ENCODE results near the gene STARD3NL.
"Not testable (repeated sequence)": the region's sequence is repeated elsewhere in the genome, so short reads cannot be mapped to it uniquely, and the experiment has no call there.

Gene STARD3NL, protein sequence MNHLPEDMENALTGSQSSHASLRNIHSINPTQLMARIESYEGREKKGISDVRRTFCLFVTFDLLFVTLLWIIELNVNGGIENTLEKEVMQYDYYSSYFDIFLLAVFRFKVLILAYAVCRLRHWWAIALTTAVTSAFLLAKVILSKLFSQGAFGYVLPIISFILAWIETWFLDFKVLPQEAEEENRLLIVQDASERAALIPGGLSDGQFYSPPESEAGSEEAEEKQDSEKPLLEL

DNA sequence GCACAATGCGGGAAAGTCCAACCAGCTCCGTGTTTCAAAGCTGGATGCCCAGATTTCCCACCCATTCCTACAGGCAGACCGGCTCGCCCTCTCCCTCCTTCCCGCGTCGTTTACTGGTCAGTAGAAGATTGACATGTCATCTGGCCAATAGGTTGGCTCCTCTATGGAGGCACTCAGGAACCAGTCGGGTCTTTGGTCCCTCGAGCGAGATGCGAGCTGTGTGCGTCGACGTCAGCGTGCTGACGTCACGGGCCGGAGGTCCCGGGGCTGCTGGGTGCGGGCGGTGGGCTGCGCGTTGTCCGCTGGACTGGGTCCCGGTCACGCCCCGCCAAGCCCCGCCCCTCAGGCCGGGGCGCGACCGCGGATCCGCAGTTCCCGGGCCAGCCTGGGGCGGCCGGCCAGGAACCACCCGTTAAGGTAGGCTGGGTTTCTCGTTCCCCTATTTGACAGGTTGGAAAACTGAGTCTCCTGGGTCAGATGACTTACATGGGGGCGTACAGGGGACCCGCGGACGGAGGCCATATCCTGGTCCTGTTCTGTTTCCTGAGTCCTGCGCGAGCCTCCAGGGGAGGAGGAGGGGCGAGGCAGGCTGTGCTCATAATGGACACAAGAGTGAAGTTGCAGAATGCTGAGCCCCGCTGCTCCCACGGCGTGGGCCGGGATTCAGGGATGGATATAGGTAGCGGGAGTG lies at the start of gene STARD3NL:
TSS of gene STARD3NL (plus strand) at position 242 of the 691 bp plus-strand sequence. CDS start 29,260 bp downstream, outside the sequence.
- DNase-seq (ENCODE audit: low read depth) = peak; percentile 74

DNA sequence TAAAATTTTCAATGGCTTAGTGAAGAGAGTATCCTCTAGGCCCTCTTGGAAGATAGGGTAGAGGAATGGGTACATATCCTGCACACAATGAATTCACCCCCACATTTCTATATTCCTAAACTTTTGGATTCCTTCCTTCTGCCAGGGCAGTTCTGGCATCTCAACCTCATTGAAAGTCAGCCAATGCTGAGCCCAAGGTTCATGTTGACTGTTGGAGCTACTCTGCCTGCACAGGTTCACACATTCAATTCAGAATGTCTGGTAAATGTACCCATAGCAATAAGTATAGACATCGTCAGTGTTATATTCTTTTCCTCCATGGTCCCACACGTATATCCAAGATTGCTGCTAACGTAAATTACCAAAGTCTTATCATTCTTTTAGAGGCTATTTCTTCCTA lies 48.9 kb upstream of the STARD3NL start:
- DNase-seq (ENCODE audit: low read depth) = no peak

DNA sequence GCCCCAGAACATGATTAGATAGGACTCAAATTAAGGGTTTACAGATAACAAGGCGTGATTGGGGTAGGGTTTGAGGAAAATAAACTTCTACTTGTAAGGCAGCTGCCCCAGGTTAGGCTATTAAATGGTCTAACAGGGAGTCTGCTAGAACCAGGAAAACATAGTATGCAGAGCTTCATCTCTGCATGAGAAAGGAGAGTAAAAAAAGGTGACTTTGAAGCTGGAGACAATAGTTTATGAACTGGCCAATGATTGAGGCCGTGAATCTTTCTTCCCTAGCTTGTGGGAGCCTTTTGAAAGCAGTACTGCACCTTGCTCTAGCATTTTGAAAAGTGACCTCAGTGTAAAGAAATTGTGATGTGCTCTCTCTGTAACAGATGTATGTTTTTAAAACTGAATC lies 48.5 kb upstream of the STARD3NL start:
- no peak for DNase-seq (ENCODE audit: low read depth)

DNA sequence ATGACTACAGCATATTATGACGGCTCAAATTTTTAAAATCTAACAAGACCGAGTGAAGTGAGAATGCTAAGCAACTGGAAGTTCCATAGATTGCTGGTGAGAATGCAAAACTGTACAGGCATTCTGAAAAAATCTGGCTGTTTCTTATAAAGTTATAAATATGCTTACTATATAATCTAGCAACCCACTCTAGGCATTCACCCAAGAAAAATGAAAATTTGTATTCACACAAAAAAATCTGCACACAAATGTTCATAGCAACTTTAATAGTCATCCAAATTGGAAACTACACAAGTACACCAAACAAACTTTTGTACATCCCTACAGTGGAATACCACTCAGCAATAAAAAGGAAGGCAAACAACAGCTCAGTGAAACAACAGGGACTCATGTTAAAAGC lies 39.9 kb upstream of the STARD3NL start:
- DNase-seq (ENCODE audit: low read depth) = no peak

DNA sequence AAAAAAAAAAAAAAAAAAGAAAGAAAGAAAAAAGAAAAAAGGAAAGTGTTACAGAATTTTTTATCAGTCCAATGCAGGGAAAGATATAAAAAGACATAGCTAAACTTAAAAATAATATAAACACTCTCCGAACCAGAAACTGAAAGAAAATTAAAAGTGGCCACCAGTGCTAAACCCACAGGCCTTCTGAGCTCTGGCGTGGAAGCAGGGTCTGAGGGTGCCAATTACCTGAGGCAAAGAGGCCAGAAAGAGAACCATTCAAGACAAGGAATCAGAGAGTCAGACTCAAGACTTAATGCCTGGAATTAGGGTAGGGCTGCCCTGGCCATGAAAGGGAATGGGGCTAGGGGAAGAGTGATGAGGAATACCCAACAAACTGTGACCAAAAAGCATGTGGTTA lies 36.9 kb upstream of the STARD3NL start:
- no peak for DNase-seq (ENCODE audit: low read depth)

DNA sequence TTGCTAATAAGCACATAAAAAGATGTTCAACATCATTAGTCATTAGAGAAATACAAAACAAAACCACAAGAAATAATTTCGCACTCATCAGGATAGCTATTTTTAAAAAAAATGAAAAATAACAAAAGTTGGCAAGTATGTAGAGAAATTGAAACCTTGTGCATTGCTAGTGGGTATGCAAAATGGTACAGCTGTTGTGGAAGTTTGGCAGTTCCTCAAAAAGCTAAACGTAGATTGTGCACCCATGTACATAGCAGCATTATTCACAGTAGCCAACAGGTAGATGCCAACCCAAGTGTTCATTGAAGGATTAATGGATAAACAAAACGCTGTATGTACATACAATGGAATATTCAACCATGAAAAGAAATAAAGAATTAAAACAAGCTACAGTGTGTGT lies 35.3 kb upstream of the STARD3NL start:
- no peak for DNase-seq (ENCODE audit: low read depth)

DNA sequence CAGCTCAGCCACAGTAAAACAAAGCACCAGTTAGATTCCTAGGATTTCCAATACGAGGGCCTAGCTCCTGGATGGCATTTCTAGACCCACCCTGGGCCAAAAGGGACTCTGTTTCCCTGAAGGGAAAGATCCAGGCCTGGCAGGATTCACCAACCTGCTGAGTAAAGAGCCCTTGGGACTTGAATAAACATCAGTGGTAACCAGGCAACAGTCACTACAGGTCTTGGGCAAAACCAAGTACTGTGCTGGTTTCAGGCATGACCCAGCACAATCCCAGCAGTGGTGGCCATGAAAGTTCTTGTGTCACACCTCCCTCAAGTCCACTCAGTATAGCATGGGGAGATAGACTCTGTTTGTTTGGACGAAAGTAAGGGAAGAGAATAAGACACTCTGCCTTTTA lies 31.0 kb upstream of the STARD3NL start:
- no peak for DNase-seq (ENCODE audit: low read depth)

DNA sequence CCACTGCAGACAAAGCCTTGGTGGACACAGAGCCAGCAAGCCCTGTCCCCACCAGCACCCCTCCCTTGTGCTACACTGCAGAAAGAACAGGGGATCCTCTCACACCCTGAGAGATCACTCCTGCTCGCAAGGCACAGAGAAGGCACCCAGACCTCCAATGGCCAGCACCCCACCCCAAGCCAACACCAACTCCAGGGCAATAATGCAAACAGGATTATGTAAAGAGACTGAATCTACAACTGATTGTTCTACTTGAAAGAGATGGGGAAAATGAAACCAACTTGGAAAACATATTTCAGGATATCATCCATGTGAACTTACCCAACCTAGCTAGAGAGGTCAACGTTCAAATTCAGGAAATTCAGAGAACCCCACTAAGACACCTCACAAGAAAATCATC lies 26.5 kb upstream of the STARD3NL start:
- no peak for DNase-seq (ENCODE audit: low read depth)

DNA sequence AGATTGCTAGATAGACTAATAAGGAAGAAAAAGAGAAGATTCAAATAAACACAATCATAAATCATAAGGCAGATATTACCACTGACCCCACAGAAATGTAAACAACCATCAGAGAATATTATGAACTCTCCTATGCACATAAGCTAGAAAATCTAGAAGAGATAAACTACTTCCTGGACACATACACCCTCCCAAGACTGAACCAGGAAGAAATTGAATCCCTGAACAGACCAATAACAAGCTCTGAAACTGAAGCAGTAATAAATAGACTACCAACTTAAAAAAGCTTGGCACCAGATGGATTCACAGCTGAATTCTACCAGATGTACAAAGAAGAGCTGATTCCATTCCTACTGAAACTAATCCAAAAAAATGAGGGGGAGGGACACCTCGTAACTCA lies 24.5 kb upstream of the STARD3NL start:
- DNase-seq (ENCODE audit: low read depth) = no peak

DNA sequence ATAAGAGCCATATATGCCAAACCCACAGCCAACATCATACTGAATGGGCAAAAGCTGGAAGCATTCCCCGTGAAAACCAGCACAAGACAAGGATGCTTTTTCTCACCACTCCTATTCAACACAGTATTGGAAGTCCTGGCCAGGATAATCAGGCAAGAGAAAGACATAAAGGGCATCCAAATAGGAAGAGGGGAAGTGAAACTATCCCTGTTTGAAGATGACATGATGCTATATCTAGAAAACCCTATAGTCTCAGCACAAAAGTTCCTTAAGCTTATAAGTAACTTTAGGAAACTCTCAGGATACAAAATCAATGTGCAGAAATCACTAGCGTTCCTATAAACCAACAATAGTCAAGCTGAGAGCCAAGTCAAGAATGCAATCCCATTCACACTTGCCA lies 23.8 kb upstream of the STARD3NL start:
- DNase-seq (ENCODE audit: low read depth) = no peak

DNA sequence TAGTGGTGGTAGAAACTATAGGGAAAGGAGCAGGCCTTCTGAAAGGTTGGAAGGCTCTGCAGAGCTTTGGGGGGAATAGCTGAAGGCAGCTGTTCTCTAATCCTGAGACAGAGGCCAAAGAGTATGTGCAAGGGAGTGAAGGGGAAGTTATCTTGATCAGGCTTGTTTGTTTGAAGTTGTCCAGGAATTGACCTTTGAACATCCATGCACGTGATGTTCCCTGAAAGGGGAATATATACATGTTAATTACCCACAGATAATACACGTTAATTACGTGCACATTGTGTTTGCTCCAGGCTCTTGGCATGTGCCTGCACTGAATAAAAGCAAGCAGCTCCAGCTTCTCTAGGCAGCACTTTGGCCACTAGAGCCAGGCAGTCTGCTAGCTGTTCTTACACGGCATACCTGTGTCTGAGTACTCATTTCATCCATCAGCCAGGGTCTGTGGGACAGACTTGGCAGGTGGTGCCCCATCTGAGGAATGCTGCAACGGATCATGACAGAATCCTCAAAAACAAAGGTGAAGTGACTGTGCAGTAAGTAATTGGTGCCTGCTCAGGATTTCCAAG lies 18.0 kb upstream of the STARD3NL start:
- no peak for DNase-seq (ENCODE audit: low read depth)

DNA sequence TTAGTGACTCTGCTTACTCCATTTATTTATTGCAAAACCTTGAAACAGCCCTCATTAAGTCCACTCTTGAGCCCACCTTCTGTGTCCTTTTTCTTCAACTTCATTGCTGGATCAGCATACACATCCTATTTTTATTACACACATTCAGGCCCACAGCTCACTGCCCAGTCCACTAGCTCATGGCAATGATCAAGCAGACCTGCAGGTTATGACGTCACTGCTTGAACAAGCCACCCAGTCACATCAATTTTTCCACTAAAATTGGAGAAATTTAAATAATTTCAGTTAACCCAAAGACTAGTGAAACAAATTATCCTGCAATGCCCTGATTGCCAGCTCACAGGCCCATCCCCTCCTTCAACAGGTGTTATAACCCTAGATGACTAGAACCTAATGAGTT lies 16.0 kb upstream of the STARD3NL start:
- no peak for DNase-seq (ENCODE audit: low read depth)

DNA sequence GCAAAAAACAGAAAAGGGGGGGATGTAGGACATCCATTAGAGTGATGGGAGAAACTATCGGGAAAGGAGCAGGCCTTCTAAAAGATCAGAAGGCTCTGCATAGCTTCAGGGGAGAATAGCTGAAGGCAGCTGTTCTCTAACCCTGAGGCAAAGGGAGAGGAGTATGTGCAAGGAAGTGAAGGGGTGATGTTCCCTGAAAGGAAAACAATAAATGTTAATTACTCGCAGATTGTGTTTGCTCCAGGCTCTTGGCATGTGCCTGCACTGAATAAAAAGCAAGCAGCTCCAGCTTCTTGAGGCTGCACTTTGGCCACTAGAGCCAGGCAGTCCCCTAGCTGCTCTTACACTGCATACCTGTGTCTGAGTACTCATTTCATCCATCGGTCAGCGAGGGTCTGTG lies 14.4 kb upstream of the STARD3NL start:
- no peak for DNase-seq (ENCODE audit: low read depth)

DNA sequence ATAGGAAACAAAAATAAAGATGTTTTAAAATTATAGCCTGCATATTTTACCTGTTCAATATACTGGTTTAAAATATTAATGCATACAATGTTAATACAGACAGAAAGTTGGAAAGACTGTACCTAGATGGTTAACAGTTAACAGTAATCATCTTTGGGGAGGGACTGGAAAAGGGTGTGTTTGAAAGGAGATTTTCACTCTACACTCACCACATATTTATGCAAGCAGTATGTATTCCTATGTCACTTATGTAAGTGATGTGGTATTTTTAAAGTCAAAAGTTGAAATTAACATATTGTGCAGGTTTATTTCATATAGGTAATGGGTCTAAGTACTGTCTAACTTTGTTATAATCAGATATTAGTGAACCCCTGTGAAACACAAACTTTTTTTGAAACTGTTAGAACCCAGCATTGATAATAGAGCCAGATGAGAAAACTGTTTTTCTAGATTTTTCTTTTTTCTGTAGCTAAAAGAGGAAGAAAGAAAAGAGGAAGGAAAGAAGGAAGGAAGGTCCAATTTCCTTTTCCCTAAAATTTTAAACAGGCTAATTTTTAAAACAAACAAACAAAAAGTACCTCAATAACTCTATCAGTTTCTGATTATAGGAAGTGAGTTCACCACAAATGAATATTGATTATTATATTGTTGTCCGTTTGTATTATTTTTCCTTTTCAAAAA lies 9.0 kb upstream of the STARD3NL start:
- no peak for DNase-seq (ENCODE audit: low read depth)

DNA sequence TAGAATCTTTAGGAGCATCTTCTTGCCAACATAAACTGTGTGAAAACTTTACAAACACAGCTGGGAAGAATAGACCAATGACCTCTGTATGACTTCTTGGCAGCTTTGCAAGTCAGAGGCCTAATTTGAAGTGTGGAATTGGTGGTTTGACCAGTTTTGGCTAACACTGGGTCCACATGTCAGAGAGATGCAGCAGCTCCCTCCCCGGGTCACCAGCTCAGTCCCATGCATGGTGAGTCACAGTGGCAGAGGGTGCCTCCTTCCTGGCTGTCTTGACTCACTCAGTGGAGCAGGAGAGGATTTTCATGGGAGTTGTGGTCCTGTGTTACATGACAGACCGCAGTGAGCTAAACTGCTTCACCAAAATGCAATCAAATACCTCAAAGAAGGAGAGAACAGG lies 8.2 kb upstream of the STARD3NL start:
- no peak for DNase-seq (ENCODE audit: low read depth)

DNA sequence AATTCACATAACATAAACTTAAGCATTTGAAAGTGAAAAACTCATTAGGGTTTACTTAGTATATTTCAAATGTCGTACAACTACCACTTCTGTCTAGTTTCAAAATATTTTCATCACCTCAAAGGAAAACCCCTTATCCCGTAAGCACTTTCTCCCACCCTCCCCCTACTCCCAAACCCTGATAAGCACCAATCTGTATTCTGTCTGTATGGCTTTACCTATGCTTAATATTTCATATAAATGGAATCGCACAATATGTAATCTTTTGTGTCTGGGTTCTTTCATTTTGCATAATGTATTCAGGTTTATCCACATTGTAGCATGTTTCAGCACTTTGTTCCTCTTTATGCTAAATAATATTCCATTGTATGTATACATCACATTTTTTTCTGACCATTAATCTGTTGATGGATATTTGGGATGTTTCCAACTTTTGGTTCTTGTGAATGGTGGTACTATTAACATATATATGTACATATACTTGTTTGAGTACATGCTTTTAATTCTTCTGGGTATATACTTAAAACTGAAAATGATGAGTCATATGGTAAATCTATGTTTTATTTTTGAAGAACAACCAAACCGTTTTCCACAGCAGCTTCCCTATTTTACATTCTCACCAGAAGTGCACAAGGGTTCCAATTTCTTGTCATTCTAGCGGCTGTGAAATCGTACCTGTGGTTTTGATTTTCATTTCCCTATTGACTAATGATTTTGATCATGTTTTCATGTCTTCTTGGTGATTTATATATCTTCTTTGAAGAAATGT lies 6.2 kb upstream of the STARD3NL start:
- DNase-seq (ENCODE audit: low read depth) = no peak

DNA sequence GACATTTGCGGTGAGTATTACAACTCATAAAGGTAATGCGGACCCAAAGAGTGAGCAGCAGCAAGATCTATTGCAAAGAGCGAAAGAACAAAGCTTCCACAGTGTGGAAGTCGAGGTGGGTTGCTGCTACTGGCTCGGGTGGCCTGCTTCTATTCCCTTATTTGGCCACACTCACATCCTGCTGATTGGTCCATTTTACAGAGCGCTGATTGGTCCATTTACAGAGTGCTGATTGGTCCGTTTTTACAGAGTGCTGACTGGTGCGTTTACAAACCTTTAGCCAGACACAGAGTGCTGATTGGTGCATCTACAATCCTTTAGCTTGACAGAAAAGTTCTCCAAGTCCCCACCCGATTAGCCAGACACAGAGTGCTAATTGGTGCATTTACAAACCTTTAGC lies 2.5 kb upstream of the STARD3NL start:
- DNase-seq (ENCODE audit: low read depth) = not testable (repeated sequence)

DNA sequence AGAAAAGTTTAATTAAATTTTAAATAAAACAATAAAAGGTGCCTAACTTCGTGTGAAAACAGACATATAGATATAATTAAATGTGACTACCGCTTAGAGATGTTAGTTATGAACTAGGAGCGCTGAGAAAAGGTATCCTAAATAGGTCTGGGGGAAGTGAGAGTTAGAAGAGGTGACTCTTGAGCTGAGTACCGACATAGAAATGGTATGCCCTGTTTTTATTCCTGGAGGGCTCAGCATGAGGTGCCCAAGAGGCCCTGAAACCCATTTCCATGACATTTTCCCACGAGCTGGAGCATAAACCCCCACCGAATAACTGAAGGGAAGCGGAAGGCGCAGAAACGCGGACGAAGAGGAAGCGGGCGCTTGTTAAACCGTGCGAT lies 433 bp upstream of the STARD3NL start:
- no peak for DNase-seq (ENCODE audit: low read depth)

DNA sequence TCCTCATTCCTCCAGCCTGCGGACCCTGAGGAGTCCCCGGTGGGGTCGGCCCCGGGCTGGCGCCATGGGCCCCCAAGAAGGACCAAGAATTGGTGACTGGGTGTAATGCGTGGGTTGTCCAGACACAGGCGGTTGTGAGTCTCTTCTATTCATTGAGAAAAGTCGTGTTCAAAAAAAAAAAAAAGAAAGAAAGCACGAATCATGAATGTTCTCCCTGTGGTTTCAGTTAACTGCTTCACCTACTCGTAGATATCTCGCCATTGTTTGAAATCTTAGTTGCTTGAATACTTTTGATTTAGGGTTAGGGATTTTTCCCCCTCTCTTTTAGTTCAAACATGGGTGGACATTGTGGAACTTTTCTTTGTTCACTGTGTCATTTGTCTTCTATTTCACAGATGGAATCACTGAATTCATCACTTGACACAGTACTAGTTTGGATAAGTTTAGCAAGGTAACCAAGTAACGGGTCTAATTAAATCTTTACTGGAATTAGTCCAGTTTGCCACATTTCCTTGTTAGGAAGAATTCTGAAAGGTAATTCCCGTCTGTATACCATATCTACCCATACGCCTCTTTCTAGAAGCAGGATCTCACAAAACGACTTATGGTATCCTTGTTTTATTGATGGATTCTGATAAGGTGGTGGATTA lies 775 bp downstream of the STARD3NL start:
- DNase-seq (ENCODE audit: low read depth) = peak; percentile 27

DNA sequence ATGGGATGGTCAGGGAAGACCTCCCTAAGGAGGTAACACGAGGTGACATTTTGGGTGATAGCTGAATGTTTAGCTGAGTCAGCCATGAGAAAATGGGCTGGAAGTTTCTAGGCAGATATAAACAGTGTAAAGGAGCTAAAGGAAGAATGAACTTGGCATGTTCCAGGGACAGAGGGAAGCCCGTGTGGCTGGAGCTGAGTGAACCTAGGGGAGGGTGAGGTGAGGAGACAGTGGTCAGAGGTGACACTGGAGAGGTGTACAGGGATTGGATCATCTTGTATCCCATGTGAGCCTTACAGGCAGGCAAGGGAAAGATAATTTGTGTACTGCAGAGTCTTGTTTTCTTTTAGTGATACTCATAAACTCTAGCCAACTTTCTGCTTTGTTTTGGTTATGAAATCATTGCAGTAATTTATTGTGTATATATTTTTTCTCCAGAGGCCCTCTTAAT lies 1.8 kb downstream of the STARD3NL start:
- DNase-seq (ENCODE audit: low read depth) = no peak

DNA sequence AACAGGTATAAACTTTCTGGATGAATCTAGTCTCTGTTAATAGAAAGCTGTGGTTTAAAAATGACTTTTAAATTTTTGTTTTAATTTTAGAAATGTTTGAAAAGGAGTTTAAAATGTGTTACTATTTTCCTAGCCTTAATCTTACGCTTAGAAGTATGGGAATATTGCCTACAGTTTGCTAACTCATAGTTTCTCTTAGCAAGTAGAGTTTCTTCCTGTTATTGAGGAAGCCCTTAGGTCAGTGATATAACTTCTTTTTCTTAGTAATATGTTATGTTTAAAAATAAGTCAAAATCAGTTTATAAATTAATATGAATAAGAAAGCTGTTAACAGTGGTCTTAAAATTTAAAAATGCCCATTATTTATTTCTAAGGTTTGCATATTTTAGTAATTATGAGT lies 3.1 kb downstream of the STARD3NL start:
- DNase-seq (ENCODE audit: low read depth) = no peak

DNA sequence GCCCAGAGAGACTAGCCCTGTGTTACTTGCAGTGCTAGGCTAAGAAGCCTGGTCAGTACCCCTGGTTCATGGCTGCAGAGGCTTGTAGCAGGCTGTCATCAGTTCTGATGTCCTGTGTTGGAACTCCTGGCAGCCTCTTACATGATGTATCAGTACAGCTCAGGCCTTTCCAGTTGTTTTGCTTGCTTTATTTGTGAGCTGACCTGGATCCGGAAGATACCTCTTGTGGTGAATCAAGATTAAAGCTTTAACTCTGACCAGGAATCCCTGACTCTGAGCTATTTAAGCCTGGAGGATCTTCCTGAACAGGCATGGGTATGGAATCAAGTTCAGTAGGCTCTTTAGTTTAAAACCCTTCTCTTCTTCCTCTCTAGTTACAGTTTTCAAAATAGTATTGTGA lies 4.4 kb downstream of the STARD3NL start:
- no peak for DNase-seq (ENCODE audit: low read depth)

All from activated T-helper 9 cell treated with anti-CD3 and anti-CD28 coated beads, Interleukin-2, amount 50 U/mL, for 16 hours (primary cell).